HepG2 (cell line): ENCODE data around the gene STARD13. TPM values are rescaled to one million over a fixed set of nuclear protein-coding genes. Genes with fewer than 3 reads are reported as not detected.

Experiments used
- ATAC-seq: fragments of 200-7000 bp; cut with Tn5 transposase; 3 replicates; pipeline ENCODE4 v1.9.1; 2020; ENCODE audit warnings: mild to moderate bottlenecking, moderate library complexity
- BruUV-seq: library from RNA; stranded (reverse); fragments of 400-500 nt; replicated peaks from 2 replicates; lab custom pipeline; 2021; lab: Mats Ljungman, UMichigan
- CTCF ChIA-PET: fragments of 300-600 bp; formaldehyde crosslinking; extraction: SDS; loops from one replicate; lab custom pipeline; 2021; ENCODE audit warnings: low total read pairs, inconsistent platforms, low intra/inter-chr PET ratio; lab: Yijun Ruan, JAX
- POLR2A ChIA-PET: fragments of 350-600 bp; sonication (Branson Sonifier 250); formaldehyde crosslinking; loops from one replicate; lab custom pipeline; 2020; ENCODE audit warnings: antibody characterized with exemption, inconsistent platforms; lab: Yijun Ruan, JAX
- DNase-seq: peaks from one replicate; pipeline ENCODE4 v3.0.0-alpha.2; 2015; ENCODE audit warnings: low spot score
- FAIRE-seq: peaks from 3 replicates; lab custom pipeline; 2011; peaks lifted over from hg19 to GRCh38; lab: Jason Lieb, UNC
- H2AFZ ChIP-seq: one replicate; pipeline ENCODE4 v1.6.1; 2011; ENCODE audit warnings: low read length, inconsistent platforms
- H3K27ac ChIP-seq: fragments of 300-600 bp; 3 replicates; pipeline ENCODE4 v1.8.0; 2011; ENCODE audit warnings: mixed run types, mild to moderate bottlenecking, mixed read lengths, low read length, inconsistent platforms; ENCODE audit not compliant: insufficient read depth; ENCODE audit errors: extremely low read length
- H3K27me3 ChIP-seq, 2 experiments: fragments of 200-600 bp in 1 of 2; 2 replicates in 1 of 2; 3 replicates in 1 of 2; pipeline versions ENCODE4 v1.6.0 to v1.8.0; 2011; ENCODE audit warnings: low read length in 2 of 2, mild to moderate bottlenecking in 2 of 2, moderate library complexity in 2 of 2, inconsistent platforms in 1 of 2; ENCODE audit not compliant: insufficient read depth in 2 of 2, control insufficient read depth in 1 of 2
- H3K36me3 ChIP-seq, 2 experiments: fragments of 200-600 bp in 1 of 2; replicated peaks in 1 of 2; 2 replicates in 1 of 2; 3 replicates in 1 of 2; pipeline versions ENCODE4 v1.5.1 to v1.8.0; 2011; ENCODE audit warnings: low read length in 2 of 2, inconsistent platforms in 1 of 2; ENCODE audit not compliant: insufficient read depth in 2 of 2, control insufficient read depth in 1 of 2
- H3K4me1 ChIP-seq: 2 replicates; pipeline ENCODE4 v1.5.1; 2012; ENCODE audit warnings: low read length, inconsistent platforms; ENCODE audit not compliant: insufficient read depth
- H3K4me2 ChIP-seq: 2 replicates; pipeline ENCODE4 v1.6.0; 2011; ENCODE audit warnings: low read depth, low read length, inconsistent platforms
- H3K4me3 ChIP-seq, 3 experiments: fragments of 200-600 bp in 1 of 3; sonication (generic), shearing (Covaris generic) in 1 of 3; replicated peaks in 1 of 3; 2 replicates each; pipeline ENCODE4 v1.5.1; 2011 to 2016; ENCODE audit warnings: low read length in 3 of 3, inconsistent platforms in 2 of 3, low read depth in 2 of 3, mild to moderate bottlenecking in 2 of 3, control low read depth in 1 of 3, mixed read lengths in 1 of 3; ENCODE audit not compliant: insufficient read depth in 1 of 3
- H3K79me2 ChIP-seq: one replicate; pipeline ENCODE4 v1.6.1; 2011; ENCODE audit warnings: low read length, inconsistent platforms; ENCODE audit not compliant: insufficient read depth
- H3K9ac ChIP-seq: 2 replicates; pipeline ENCODE4 v1.6.0; 2011; ENCODE audit warnings: mild to moderate bottlenecking, low read depth, low read length, inconsistent platforms; ENCODE audit not compliant: insufficient read depth
- H3K9me3 ChIP-seq: 2 replicates; pipeline ENCODE4 v1.5.1; 2012; ENCODE audit warnings: mild to moderate bottlenecking, low read length
- H4K20me1 ChIP-seq: 2 replicates; pipeline ENCODE4 v1.6.0; 2011; ENCODE audit warnings: inconsistent platforms, mild to moderate bottlenecking, low read length, moderate library complexity; ENCODE audit not compliant: insufficient read depth
- DNMT1 ChIP-seq: sonication (generic); formaldehyde crosslinking; IDR thresholded peaks from 2 replicates; pipeline ENCODE4 v1.5.1; 2020; ENCODE audit warnings: mild to moderate bottlenecking, missing genetic modification reagents
- JUN ChIP-seq: sonication (generic); formaldehyde crosslinking; IDR thresholded peaks from 2 replicates; pipeline ENCODE4 v1.4.0; 2020; ENCODE audit warnings: mild to moderate bottlenecking, missing genetic modification reagents
- MTA3 ChIP-seq: sonication (generic); formaldehyde crosslinking; IDR thresholded peaks from 2 replicates; pipeline ENCODE4 v1.4.0; 2020; ENCODE audit warnings: missing genetic modification reagents
- NFE2 ChIP-seq: sonication (generic); formaldehyde crosslinking; IDR thresholded peaks from 2 replicates; pipeline ENCODE4 v1.4.0; 2020; ENCODE audit warnings: missing genetic modification reagents
- NFIC ChIP-seq: IDR thresholded peaks from 2 replicates; pipeline ENCODE4 v1.6.1; 2012; ENCODE audit warnings: mild to moderate bottlenecking, low read length, inconsistent platforms
- NR2C2 ChIP-seq: sonication (generic); formaldehyde crosslinking; IDR thresholded peaks from 2 replicates; pipeline ENCODE4 v1.4.0; 2020; ENCODE audit warnings: missing genetic modification reagents, mild to moderate bottlenecking, moderate library complexity, borderline replicate concordance
- PPARG ChIP-seq: conservative IDR thresholded peaks from 2 replicates; pipeline ENCODE4 v1.6.1; 2016; ENCODE audit warnings: missing biosample characterization, missing genetic modification reagents
- REXO4 ChIP-seq: sonication (generic); formaldehyde crosslinking; IDR thresholded peaks from 2 replicates; pipeline ENCODE4 v1.8.0; 2022; ENCODE audit warnings: missing genetic modification reagents, mild to moderate bottlenecking, borderline replicate concordance
- ZNF430 ChIP-seq: sonication (generic); formaldehyde crosslinking; IDR thresholded peaks from 2 replicates; pipeline ENCODE4 v1.9.0; 2021; ENCODE audit warnings: mild to moderate bottlenecking, missing genetic modification reagents
- ZNF747 ChIP-seq: sonication (generic); formaldehyde crosslinking; IDR thresholded peaks from 2 replicates; pipeline ENCODE4 v1.8.1; 2023; ENCODE audit warnings: missing genetic modification reagents, mild to moderate bottlenecking, borderline replicate concordance
- WGBS: methylation state at CpG from one replicate; pipeline ENCODE4 v1.1.6; 2017; ENCODE audit warnings: low lambda C conversion rate; 5-methylcytosine and 5-hydroxymethylcytosine counted together
- in situ Hi-C: cut with HindIII; loops from 2 replicates; pipeline ENCODE4 v1.10.0; 2017; ENCODE audit warnings: low pct_unique_long_range_greater_than_20kb; ENCODE audit not compliant: extremely low pct_ligation_motif_present
- intact Hi-C: fragments of 100-400 bp; cut with micrococcal nuclease; formaldehyde crosslinking; loops from one replicate; pipeline ENCODE4 v1.10.0; 2022; ENCODE audit not compliant: unreplicated experiment
- polyA plus RNA-seq, 8 experiments: library from polyadenylated mRNA; depleted of rRNA in 3 of 8; stranded (reverse) in 7 of 8; unstranded in 1 of 8; fragments of >200 nt; fragmentation: Illumina TruSeq in 4 of 8; extraction: Trizol in 4 of 8; gene quantifications; 2 replicates each; pipeline versions ENCODE4 v1.2.1 to v1.2.3, GENCODE V29; 2011 to 2016; ENCODE audit warnings: low read depth in 4 of 8, missing spikeins in 1 of 8, mixed read lengths in 1 of 8; ENCODE audit not compliant: insufficient read depth in 1 of 8
- total RNA-seq, 5 experiments: library from RNA; depleted of rRNA; stranded (reverse); fragments of >200 nt; fragmentation: Illumina TruSeq; extraction: Trizol; gene quantifications; 2 replicates each; pipeline ENCODE4 v1.2.3, GENCODE V29; 2016; ENCODE audit warnings: low read depth in 1 of 5
- TF ChIP-seq, protein P1 (sequence below): sonication (generic); formaldehyde crosslinking; IDR thresholded peaks from 2 replicates; pipeline ENCODE4 v1.9.0; 2021; ENCODE audit warnings: missing genetic modification reagents, borderline replicate concordance
- TF ChIP-seq, protein P2 (sequence below): sonication (generic); formaldehyde crosslinking; IDR thresholded peaks from 2 replicates; pipeline ENCODE4 v1.4.0; 2020; ENCODE audit warnings: mild to moderate bottlenecking, missing genetic modification reagents, borderline replicate concordance
- TF ChIP-seq, protein P3 (sequence below): sonication (generic); formaldehyde crosslinking; IDR thresholded peaks from 2 replicates; pipeline ENCODE4 v1.5.1; 2020; ENCODE audit warnings: mild to moderate bottlenecking, missing genetic modification reagents

The STARD13 gene
- total and polyA plus RNA-seq, 2 of the 13 experiments (the other 11 are each of a cell fraction or from before 2014, with no cell fraction given) = 12.8 to 14.3 TPM

DNA sequence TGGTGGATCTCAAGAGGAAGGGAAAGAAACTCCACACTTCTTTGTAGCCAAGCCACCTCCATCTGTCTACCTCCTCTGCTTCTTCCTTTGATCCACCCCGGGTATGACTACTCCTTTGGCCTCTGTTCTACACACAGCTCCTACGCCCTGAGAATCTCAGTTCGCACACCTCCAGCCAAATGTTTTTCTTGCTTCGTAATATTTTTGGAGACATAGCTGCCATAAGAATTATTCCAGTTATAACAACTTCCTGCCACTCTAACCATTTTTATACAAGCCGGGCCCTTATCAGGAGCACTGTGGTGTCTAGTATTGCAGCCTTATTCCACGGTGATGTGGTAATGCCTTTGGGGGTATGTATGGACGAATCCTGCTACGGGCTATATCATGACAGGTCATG is 126.7 kb downstream of the STARD13 start:
- CTCF ChIA-PET = no interaction called here
- intact Hi-C loops = no loop called here
- 95% methylated on average over 8 of the region's 8 CpGs for WGBS

More for the DNA sequence above, 126.7 kb downstream of the STARD13 start:
- Histone ChIP-seq H3K9me3 (peaks cover 14% of the 10 kb centered on the region), H3K79me2 (no peaks in the 10 kb centered on the region), H3K4me1 (peaks cover 11% of the 10 kb centered on the region), H3K27me3 (no peaks in the 10 kb centered on the region), H3K9ac (no peak overlapping the region), H3K4me3 (no peak overlapping the region), H3K4me2 (no peak overlapping the region), H4K20me1 (no peaks in the 10 kb centered on the region), H2AFZ (no peak overlapping the region), H3K27ac (no peak overlapping the region), H3K36me3 (peaks cover 4 to 42% of the 10 kb centered on the region in 2 experiments)
- POLR2A ChIA-PET = no interaction called here
- FAIRE-seq = no peak
- ATAC-seq = no peak
- TF ChIP-seq NR2C2 (no peak), ZNF747 (CRISPR knock-in tag) (no peak), MTA3 (CRISPR knock-in tag) (no peak), PPARG (CRISPR knock-in tag) (no peak), DNMT1 (CRISPR knock-in tag) (no peak), ZNF430 (no peak), NFE2 (no peak), REXO4 (CRISPR knock-in tag) (no peak), NFIC (no peak), JUN (CRISPR knock-in tag) (no peak)
- TF ChIP-seq, protein P1, sequence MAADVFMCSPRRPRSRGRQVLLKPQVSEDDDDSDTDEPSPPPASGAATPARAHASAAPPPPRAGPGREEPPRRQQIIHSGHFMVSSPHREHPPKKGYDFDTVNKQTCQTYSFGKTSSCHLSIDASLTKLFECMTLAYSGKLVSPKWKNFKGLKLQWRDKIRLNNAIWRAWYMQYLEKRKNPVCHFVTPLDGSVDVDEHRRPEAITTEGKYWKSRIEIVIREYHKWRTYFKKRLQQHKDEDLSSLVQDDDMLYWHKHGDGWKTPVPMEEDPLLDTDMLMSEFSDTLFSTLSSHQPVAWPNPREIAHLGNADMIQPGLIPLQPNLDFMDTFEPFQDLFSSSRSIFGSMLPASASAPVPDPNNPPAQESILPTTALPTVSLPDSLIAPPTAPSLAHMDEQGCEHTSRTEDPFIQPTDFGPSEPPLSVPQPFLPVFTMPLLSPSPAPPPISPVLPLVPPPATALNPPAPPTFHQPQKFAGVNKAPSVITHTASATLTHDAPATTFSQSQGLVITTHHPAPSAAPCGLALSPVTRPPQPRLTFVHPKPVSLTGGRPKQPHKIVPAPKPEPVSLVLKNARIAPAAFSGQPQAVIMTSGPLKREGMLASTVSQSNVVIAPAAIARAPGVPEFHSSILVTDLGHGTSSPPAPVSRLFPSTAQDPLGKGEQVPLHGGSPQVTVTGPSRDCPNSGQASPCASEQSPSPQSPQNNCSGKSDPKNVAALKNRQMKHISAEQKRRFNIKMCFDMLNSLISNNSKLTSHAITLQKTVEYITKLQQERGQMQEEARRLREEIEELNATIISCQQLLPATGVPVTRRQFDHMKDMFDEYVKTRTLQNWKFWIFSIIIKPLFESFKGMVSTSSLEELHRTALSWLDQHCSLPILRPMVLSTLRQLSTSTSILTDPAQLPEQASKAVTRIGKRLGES = no peak
- TF ChIP-seq, protein P2, sequence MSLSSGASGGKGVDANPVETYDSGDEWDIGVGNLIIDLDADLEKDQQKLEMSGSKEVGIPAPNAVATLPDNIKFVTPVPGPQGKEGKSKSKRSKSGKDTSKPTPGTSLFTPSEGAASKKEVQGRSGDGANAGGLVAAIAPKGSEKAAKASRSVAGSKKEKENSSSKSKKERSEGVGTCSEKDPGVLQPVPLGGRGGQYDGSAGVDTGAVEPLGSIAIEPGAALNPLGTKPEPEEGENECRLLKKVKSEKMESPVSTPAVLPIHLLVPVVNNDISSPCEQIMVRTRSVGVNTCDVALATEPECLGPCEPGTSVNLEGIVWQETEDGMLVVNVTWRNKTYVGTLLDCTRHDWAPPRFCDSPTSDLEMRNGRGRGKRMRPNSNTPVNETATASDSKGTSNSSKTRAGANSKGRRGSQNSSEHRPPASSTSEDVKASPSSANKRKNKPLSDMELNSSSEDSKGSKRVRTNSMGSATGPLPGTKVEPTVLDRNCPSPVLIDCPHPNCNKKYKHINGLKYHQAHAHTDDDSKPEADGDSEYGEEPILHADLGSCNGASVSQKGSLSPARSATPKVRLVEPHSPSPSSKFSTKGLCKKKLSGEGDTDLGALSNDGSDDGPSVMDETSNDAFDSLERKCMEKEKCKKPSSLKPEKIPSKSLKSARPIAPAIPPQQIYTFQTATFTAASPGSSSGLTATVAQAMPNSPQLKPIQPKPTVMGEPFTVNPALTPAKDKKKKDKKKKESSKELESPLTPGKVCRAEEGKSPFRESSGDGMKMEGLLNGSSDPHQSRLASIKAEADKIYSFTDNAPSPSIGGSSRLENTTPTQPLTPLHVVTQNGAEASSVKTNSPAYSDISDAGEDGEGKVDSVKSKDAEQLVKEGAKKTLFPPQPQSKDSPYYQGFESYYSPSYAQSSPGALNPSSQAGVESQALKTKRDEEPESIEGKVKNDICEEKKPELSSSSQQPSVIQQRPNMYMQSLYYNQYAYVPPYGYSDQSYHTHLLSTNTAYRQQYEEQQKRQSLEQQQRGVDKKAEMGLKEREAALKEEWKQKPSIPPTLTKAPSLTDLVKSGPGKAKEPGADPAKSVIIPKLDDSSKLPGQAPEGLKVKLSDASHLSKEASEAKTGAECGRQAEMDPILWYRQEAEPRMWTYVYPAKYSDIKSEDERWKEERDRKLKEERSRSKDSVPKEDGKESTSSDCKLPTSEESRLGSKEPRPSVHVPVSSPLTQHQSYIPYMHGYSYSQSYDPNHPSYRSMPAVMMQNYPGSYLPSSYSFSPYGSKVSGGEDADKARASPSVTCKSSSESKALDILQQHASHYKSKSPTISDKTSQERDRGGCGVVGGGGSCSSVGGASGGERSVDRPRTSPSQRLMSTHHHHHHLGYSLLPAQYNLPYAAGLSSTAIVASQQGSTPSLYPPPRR (CRISPR knock-in tag) = no peak
- TF ChIP-seq, protein P3, sequence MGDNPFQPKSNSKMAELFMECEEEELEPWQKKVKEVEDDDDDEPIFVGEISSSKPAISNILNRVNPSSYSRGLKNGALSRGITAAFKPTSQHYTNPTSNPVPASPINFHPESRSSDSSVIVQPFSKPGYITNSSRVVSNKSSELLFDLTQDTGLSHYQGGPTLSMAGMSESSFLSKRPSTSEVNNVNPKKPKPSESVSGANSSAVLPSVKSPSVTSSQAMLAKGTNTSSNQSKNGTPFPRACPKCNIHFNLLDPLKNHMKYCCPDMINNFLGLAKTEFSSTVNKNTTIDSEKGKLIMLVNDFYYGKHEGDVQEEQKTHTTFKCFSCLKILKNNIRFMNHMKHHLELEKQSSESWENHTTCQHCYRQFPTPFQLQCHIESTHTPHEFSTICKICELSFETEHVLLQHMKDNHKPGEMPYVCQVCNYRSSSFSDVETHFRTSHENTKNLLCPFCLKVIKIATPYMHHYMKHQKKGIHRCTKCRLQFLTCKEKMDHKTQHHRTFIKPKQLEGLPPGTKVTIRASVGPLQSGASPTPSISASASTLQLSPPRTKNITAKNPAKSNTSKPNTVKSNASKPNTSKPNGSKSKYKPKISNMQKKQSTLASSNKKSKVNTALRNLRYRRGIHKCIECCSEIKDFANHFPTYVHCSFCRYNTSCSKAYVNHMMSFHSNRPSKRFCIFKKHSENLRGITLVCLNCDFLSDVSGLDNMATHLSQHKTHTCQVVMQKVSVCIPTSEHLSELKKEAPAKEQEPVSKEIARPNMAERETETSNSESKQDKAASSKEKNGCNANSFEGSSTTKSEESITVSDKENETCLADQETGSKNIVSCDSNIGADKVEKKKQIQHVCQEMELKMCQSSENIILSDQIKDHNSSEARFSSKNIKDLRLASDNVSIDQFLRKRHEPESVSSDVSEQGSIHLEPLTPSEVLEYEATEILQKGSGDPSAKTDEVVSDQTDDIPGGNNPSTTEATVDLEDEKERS (CRISPR knock-in tag) = no peak
- in situ Hi-C loops = no loop called here
- BruUV-seq = no TSS peak
- no peak for DNase-seq
